ENCODE measurements around the gene PIK3CD. TPM values are rescaled to one million over a fixed set of nuclear protein-coding genes. Genes with fewer than 3 reads are reported as not detected.
"Not testable (repeated sequence)": the region's sequence is repeated elsewhere in the genome, so short reads cannot be mapped to it uniquely, and the experiment has no call there.

PIK3CD gene
- total RNA-seq, 1 donor from 2014 or later, result 1.8 TPM

GRCh38 chr1:9761855-9762254 lies 110.3 kb downstream of the PIK3CD start:
- H3K9me3 Mint-ChIP-seq, result no peaks in the 10 kb centered on the region
- TF ChIP-seq CTCF (conservative IDR thresholded peaks at IDR 0.05), result no peak
- DNase-seq (ENCODE audit: extremely low spot score, unreplicated experiment), result no peak
- H3K36me3 Mint-ChIP-seq, result peaks cover 15% of the 10 kb centered on the region
- H3K4me1 Mint-ChIP-seq (ENCODE audit: unreplicated experiment), result peaks cover 8% of the 10 kb centered on the region
- H3K27ac Mint-ChIP-seq, result no peak overlapping the region
- H3K27me3 Mint-ChIP-seq, result no peaks in the 10 kb centered on the region
- H3K4me3 Mint-ChIP-seq, result no peak overlapping the region

- not testable (repeated sequence) for H3K27me3 Mint-ChIP-seq, H3K9me3 Mint-ChIP-seq, H3K27ac Mint-ChIP-seq
Observed at GRCh38 chr1:9762446-9762845, 110.9 kb downstream of the PIK3CD start.

GRCh38 chr1:9763914-9764313 lies 112.4 kb downstream of the PIK3CD start:
- H3K27me3 Mint-ChIP-seq, result no peaks in the 10 kb centered on the region
- no peak overlapping the region for H3K27ac Mint-ChIP-seq
- H3K36me3 Mint-ChIP-seq, result peaks cover 5% of the 10 kb centered on the region
- no peak for TF ChIP-seq CTCF (conservative IDR thresholded peaks at IDR 0.05)
- peaks cover 3% of the 10 kb centered on the region for H3K4me1 Mint-ChIP-seq (ENCODE audit: unreplicated experiment)
- H3K9me3 Mint-ChIP-seq, result no peaks in the 10 kb centered on the region
- DNase-seq (ENCODE audit: extremely low spot score, unreplicated experiment), result no peak
- no peak overlapping the region for H3K4me3 Mint-ChIP-seq

More at GRCh38 chr1:9762446-9762845, 110.9 kb downstream of the PIK3CD start:
- H3K36me3 Mint-ChIP-seq, result peaks cover 14% of the 10 kb centered on the region
- not testable (repeated sequence) for DNase-seq (ENCODE audit: extremely low spot score, unreplicated experiment); H3K4me1 Mint-ChIP-seq (ENCODE audit: unreplicated experiment); H3K4me3 Mint-ChIP-seq

GRCh38 chr1:9764550-9764949 lies 113.0 kb downstream of the PIK3CD start:
- no peak for DNase-seq (ENCODE audit: extremely low spot score, unreplicated experiment)
- no peak for TF ChIP-seq CTCF (conservative IDR thresholded peaks at IDR 0.05)
- H3K9me3 Mint-ChIP-seq, result no peaks in the 10 kb centered on the region
- no peak overlapping the region for H3K27ac Mint-ChIP-seq
- peaks cover 5% of the 10 kb centered on the region for H3K36me3 Mint-ChIP-seq
- peaks cover 8% of the 10 kb centered on the region for H3K4me1 Mint-ChIP-seq (ENCODE audit: unreplicated experiment)
- H3K4me3 Mint-ChIP-seq, result no peak overlapping the region
- no peaks in the 10 kb centered on the region for H3K27me3 Mint-ChIP-seq

- Mint-ChIP-seq H3K36me3 (peaks cover under 1% of the 10 kb centered on the region), H3K9me3 (no peaks in the 10 kb centered on the region), H3K27ac (peak overlapping the region; percentile 40), H3K4me3 (no peak overlapping the region), H3K4me1 (ENCODE audit: unreplicated experiment) (peaks cover 5% of the 10 kb centered on the region), H3K27me3 (no peaks in the 10 kb centered on the region)
- no peak for DNase-seq (ENCODE audit: extremely low spot score, unreplicated experiment)
- no peak for TF ChIP-seq CTCF (conservative IDR thresholded peaks at IDR 0.05)
Observed at GRCh38 chr1:9766759-9767442, 115.4 kb downstream of the PIK3CD start.

- H3K9me3 Mint-ChIP-seq, result no peaks in the 10 kb centered on the region
- H3K27me3 Mint-ChIP-seq, result no peaks in the 10 kb centered on the region
- no peak overlapping the region for H3K27ac Mint-ChIP-seq
- H3K36me3 Mint-ChIP-seq, result peaks cover 6% of the 10 kb centered on the region
- no peak for TF ChIP-seq CTCF (conservative IDR thresholded peaks at IDR 0.05)
- DNase-seq (ENCODE audit: extremely low spot score, unreplicated experiment), result no peak
- no peak overlapping the region for H3K4me3 Mint-ChIP-seq
- H3K4me1 Mint-ChIP-seq (ENCODE audit: unreplicated experiment), result peaks cover 5% of the 10 kb centered on the region
Observed at GRCh38 chr1:9767964-9768668, 116.6 kb downstream of the PIK3CD start.

Data from type B pancreatic cell (in vitro differentiated cells).